Measurements from ENCODE around the gene COL7A1. TPM values are rescaled to one million over a fixed set of nuclear protein-coding genes. Genes with fewer than 3 reads are reported as not detected.

COL7A1 gene
- total and polyA plus RNA-seq, 2 donors (not counting 1 experiment from before 2014, with no cell fraction given): 0.75 to 2.1 TPM

GRCh38 chr3:48599509-48600285 lies 4.6 kb upstream of the COL7A1 start:
- no peak for DNase-seq
- ATAC-seq (ENCODE audit: low read depth): no peak
- WGBS (ENCODE audit: insufficient coverage): 95% methylated on average over 10 of the region's 12 CpGs
- Mint-ChIP-seq H3K27me3 (peaks cover 2% of the 10 kb centered on the region), H3K4me1 (peaks cover 4% of the 10 kb centered on the region), H3K4me3 (no peak overlapping the region), H3K9me3 (ENCODE audit: insufficient read depth) (no peaks in the 10 kb centered on the region), H3K27ac (no peak overlapping the region)
- no peak overlapping the region for H3K4me3 ChIP-seq (ENCODE audit: control extremely low read depth in 1 of 5, extremely low read depth in 1 of 5, insufficient read depth in 1 of 5, low read depth in 2 of 5, low read length in 4 of 5)
- H3K27ac ChIP-seq (ENCODE audit: low read length in 2 of 2): no peak overlapping the region
- peaks cover 0 to 67% of the 10 kb centered on the region in 2 experiments for H3K36me3 ChIP-seq (replicated peaks in 1 of 2; ENCODE audit: control extremely low read depth in 1 of 2, control insufficient read depth in 1 of 2, extremely low read depth in 1 of 2, insufficient read depth in 2 of 2, low read length in 1 of 2)
- H3K4me2 ChIP-seq (replicated peaks; ENCODE audit: low read depth, low read length, poor library complexity, severe bottlenecking): no peak overlapping the region
- H4K20me1 ChIP-seq (ENCODE audit: control insufficient read depth, insufficient read depth, low read length, poor library complexity, severe bottlenecking): no peaks in the 10 kb centered on the region
- CTCF ChIA-PET: interaction anchor here (0.9 kb wide), 1 partner anchor 199 kb away, joined by 3 read pairs; no protein-coding TSS in a partner anchor
- POLR2A ChIA-PET: interaction anchor here (0.7 kb wide), 1 partner anchor 61 kb away, joined by 3 read pairs; no protein-coding TSS in a partner anchor
- no peak overlapping the region for H3K9ac ChIP-seq (ENCODE audit: low read length)
- no peaks in the 10 kb centered on the region for H3K79me2 ChIP-seq (ENCODE audit: control insufficient read depth, insufficient read depth, low read length)
- H3K27me3 ChIP-seq (replicated peaks in 1 of 4; ENCODE audit: control extremely low read depth in 1 of 4, control insufficient read depth in 3 of 4, insufficient read depth in 4 of 4, low read length in 3 of 4): peaks cover 0 to 9% (median 4%) of the 10 kb centered on the region in 4 experiments
- no peaks in the 10 kb centered on the region for H3K9me3 ChIP-seq (ENCODE audit: control extremely low read depth in 1 of 3, control insufficient read depth in 2 of 3, insufficient read depth in 1 of 3, low read length in 2 of 3)
- intact Hi-C loops (cut with micrococcal nuclease): no loop called here
- no peak overlapping the region for H2AFZ ChIP-seq (ENCODE audit: insufficient read depth, low read depth, low read length, poor library complexity, severe bottlenecking)
- H3K4me1 ChIP-seq (ENCODE audit: control insufficient read depth in 2 of 2, insufficient read depth in 2 of 2, low read length in 2 of 2): peaks cover 1 to 6% of the 10 kb centered on the region in 2 donors
- TF ChIP-seq EZH2 (IDR thresholded peaks at IDR 0.05; ENCODE audit: borderline replicate concordance, insufficient read depth, low read depth, low read length, poor library complexity, severe bottlenecking) (no peak), CTCF (IDR thresholded peaks at IDR 0.05) (no peak)

GRCh38 chr3:48599077-48599501 lies 4.0 kb upstream of the COL7A1 start:
- no peak overlapping the region for H3K27ac ChIP-seq (ENCODE audit: low read length in 2 of 2)
- no peak overlapping the region for H3K27ac Mint-ChIP-seq
- intact Hi-C loops (cut with micrococcal nuclease): no loop called here
- H3K79me2 ChIP-seq (ENCODE audit: control insufficient read depth, insufficient read depth, low read length): no peaks in the 10 kb centered on the region
- peaks cover 9% of the 10 kb centered on the region for H3K4me1 Mint-ChIP-seq
- peaks cover 7% of the 10 kb centered on the region for H3K27me3 Mint-ChIP-seq
- H3K4me3 ChIP-seq (ENCODE audit: control extremely low read depth in 1 of 5, extremely low read depth in 1 of 5, insufficient read depth in 1 of 5, low read depth in 2 of 5, low read length in 4 of 5): no peak overlapping the region
- ChIA-PET CTCF (interaction anchor here (0.9 kb wide), 1 partner anchor 198 kb away, joined by 3 read pairs; no protein-coding TSS in a partner anchor), POLR2A (interaction anchor here (0.7 kb wide), 1 partner anchor 62 kb away, joined by 3 read pairs; no protein-coding TSS in a partner anchor)
- H3K9me3 ChIP-seq (ENCODE audit: control extremely low read depth in 1 of 3, control insufficient read depth in 2 of 3, insufficient read depth in 1 of 3, low read length in 2 of 3): no peaks in the 10 kb centered on the region
- no peaks in the 10 kb centered on the region for H3K9me3 Mint-ChIP-seq (ENCODE audit: insufficient read depth)
- peaks cover 0 to 15% (median 6%) of the 10 kb centered on the region in 4 experiments for H3K27me3 ChIP-seq (replicated peaks in 1 of 4; ENCODE audit: control extremely low read depth in 1 of 4, control insufficient read depth in 3 of 4, insufficient read depth in 4 of 4, low read length in 3 of 4)
- H3K4me1 ChIP-seq (ENCODE audit: control insufficient read depth in 2 of 2, insufficient read depth in 2 of 2, low read length in 2 of 2): peaks cover 4 to 9% of the 10 kb centered on the region in 2 donors
- no peak for ATAC-seq (ENCODE audit: low read depth)
- H3K4me2 ChIP-seq (replicated peaks; ENCODE audit: low read depth, low read length, poor library complexity, severe bottlenecking): no peak overlapping the region
- H3K36me3 ChIP-seq (replicated peaks in 1 of 2; ENCODE audit: control extremely low read depth in 1 of 2, control insufficient read depth in 1 of 2, extremely low read depth in 1 of 2, insufficient read depth in 2 of 2, low read length in 1 of 2): peaks cover 0 to 61% of the 10 kb centered on the region in 2 experiments
- H2AFZ ChIP-seq (ENCODE audit: insufficient read depth, low read depth, low read length, poor library complexity, severe bottlenecking): no peak overlapping the region
- no peak overlapping the region for H3K9ac ChIP-seq (ENCODE audit: low read length)
- no peaks in the 10 kb centered on the region for H4K20me1 ChIP-seq (ENCODE audit: control insufficient read depth, insufficient read depth, low read length, poor library complexity, severe bottlenecking)
- no peak for DNase-seq
- no peak overlapping the region for H3K4me3 Mint-ChIP-seq
- 100% methylated on average over 8 of the region's 11 CpGs for WGBS (ENCODE audit: insufficient coverage)
- TF ChIP-seq CTCF (IDR thresholded peaks at IDR 0.05): no peak

Data from B cell (primary cell).